ENCODE data around the gene JARID2.

JARID2 gene

GRCh38 chr6:15470746-15471145, 224.9 kb downstream of the JARID2 start:
- DNase-seq (ENCODE audit: low read depth) = no peak

- no peak for DNase-seq (ENCODE audit: low read depth)
Measured at GRCh38 chr6:15472621-15473020, 226.8 kb downstream of the JARID2 start.

GRCh38 chr6:15473174-15473573, 227.3 kb downstream of the JARID2 start:
- DNase-seq (ENCODE audit: low read depth) = no peak

GRCh38 chr6:15473741-15474161, 227.9 kb downstream of the JARID2 start:
- DNase-seq (ENCODE audit: low read depth) = peak; percentile 93

- peak; percentile 90 for DNase-seq (ENCODE audit: low read depth)
Measured at GRCh38 chr6:15474196-15474595, 228.3 kb downstream of the JARID2 start.

- no peak for DNase-seq (ENCODE audit: low read depth)
Measured at GRCh38 chr6:15475261-15475660, 229.4 kb downstream of the JARID2 start.

GRCh38 chr6:15475872-15476271, 230.0 kb downstream of the JARID2 start:
- DNase-seq (ENCODE audit: low read depth) = no peak

- DNase-seq (ENCODE audit: low read depth) = peak; percentile 73
Measured at GRCh38 chr6:15476631-15477380, 230.9 kb downstream of the JARID2 start.

- DNase-seq (ENCODE audit: low read depth) = no peak
Measured at GRCh38 chr6:15477746-15478145, 231.9 kb downstream of the JARID2 start.

GRCh38 chr6:15479761-15480160, 233.9 kb downstream of the JARID2 start:
- peak; percentile 77 for DNase-seq (ENCODE audit: low read depth)

GRCh38 chr6:15480525-15480924, 234.7 kb downstream of the JARID2 start:
- no peak for DNase-seq (ENCODE audit: low read depth)

- DNase-seq (ENCODE audit: low read depth) = no peak
Measured at GRCh38 chr6:15481390-15482291, 235.8 kb downstream of the JARID2 start.

- DNase-seq (ENCODE audit: low read depth) = peak; percentile 20
Measured at GRCh38 chr6:15483060-15483459, 237.2 kb downstream of the JARID2 start.

- DNase-seq (ENCODE audit: low read depth) = no peak
Measured at GRCh38 chr6:15484140-15484539, 238.3 kb downstream of the JARID2 start.

- no peak for DNase-seq (ENCODE audit: low read depth)
Measured at GRCh38 chr6:15484821-15485220, 239.0 kb downstream of the JARID2 start.

- DNase-seq (ENCODE audit: low read depth) = no peak
Measured at GRCh38 chr6:15485936-15486335, 240.1 kb downstream of the JARID2 start.

GRCh38 chr6:15487262-15487661, 241.4 kb downstream of the JARID2 start:
- DNase-seq (ENCODE audit: low read depth) = no peak

- DNase-seq (ENCODE audit: low read depth) = no peak
Measured at GRCh38 chr6:15489261-15489962, 243.5 kb downstream of the JARID2 start.

GRCh38 chr6:15490242-15491100, 244.6 kb downstream of the JARID2 start:
- DNase-seq (ENCODE audit: low read depth) = no peak

GRCh38 chr6:15491255-15491985, 245.6 kb downstream of the JARID2 start:
- peak; percentile 77 for DNase-seq (ENCODE audit: low read depth)

GRCh38 chr6:15491986-15492269, 246.1 kb downstream of the JARID2 start:
- no peak for DNase-seq (ENCODE audit: low read depth)

Measured in fibroblast of gingiva (primary cell).